ENCODE measurements around the gene TSPYL2.

Gene TSPYL2

GRCh38 chrX:53047228-53047627 lies 34.9 kb upstream of the TSPYL2 start:
- TF ChIP-seq, protein P1, sequence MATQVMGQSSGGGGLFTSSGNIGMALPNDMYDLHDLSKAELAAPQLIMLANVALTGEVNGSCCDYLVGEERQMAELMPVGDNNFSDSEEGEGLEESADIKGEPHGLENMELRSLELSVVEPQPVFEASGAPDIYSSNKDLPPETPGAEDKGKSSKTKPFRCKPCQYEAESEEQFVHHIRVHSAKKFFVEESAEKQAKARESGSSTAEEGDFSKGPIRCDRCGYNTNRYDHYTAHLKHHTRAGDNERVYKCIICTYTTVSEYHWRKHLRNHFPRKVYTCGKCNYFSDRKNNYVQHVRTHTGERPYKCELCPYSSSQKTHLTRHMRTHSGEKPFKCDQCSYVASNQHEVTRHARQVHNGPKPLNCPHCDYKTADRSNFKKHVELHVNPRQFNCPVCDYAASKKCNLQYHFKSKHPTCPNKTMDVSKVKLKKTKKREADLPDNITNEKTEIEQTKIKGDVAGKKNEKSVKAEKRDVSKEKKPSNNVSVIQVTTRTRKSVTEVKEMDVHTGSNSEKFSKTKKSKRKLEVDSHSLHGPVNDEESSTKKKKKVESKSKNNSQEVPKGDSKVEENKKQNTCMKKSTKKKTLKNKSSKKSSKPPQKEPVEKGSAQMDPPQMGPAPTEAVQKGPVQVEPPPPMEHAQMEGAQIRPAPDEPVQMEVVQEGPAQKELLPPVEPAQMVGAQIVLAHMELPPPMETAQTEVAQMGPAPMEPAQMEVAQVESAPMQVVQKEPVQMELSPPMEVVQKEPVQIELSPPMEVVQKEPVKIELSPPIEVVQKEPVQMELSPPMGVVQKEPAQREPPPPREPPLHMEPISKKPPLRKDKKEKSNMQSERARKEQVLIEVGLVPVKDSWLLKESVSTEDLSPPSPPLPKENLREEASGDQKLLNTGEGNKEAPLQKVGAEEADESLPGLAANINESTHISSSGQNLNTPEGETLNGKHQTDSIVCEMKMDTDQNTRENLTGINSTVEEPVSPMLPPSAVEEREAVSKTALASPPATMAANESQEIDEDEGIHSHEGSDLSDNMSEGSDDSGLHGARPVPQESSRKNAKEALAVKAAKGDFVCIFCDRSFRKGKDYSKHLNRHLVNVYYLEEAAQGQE (IDR thresholded peaks at IDR 0.05; ENCODE audit: low read depth), result no peak
- TF ChIP-seq EP300 (IDR thresholded peaks at IDR 0.05; ENCODE audit: borderline replicate concordance) (no peak), CEBPB (IDR thresholded peaks at IDR 0.05) (no peak), RAD21 (IDR thresholded peaks at IDR 0.05; ENCODE audit: low read depth) (no peak), NFIC (IDR thresholded peaks at IDR 0.05) (no peak), CREB1 (IDR thresholded peaks at IDR 0.05; ENCODE audit: low read depth) (no peak), FOXM1 (IDR thresholded peaks at IDR 0.05; ENCODE audit: borderline replicate concordance, low read depth) (no peak), ZBTB7A (IDR thresholded peaks at IDR 0.05; ENCODE audit: low read depth) (no peak), YY1 (IDR thresholded peaks at IDR 0.05; ENCODE audit: low read depth) (no peak), TEAD4 (IDR thresholded peaks at IDR 0.05) (no peak), EGR1 (IDR thresholded peaks at IDR 0.05) (no peak), TAF1 (IDR thresholded peaks at IDR 0.05; ENCODE audit: low read depth) (no peak)
- TF ChIP-seq, protein P2, sequence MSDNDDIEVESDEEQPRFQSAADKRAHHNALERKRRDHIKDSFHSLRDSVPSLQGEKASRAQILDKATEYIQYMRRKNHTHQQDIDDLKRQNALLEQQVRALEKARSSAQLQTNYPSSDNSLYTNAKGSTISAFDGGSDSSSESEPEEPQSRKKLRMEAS (IDR thresholded peaks at IDR 0.05), result no peak
- TF ChIP-seq, protein P3, sequence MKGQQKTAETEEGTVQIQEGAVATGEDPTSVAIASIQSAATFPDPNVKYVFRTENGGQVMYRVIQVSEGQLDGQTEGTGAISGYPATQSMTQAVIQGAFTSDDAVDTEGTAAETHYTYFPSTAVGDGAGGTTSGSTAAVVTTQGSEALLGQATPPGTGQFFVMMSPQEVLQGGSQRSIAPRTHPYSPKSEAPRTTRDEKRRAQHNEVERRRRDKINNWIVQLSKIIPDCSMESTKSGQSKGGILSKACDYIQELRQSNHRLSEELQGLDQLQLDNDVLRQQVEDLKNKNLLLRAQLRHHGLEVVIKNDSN (IDR thresholded peaks at IDR 0.05), result no peak

DNA sequence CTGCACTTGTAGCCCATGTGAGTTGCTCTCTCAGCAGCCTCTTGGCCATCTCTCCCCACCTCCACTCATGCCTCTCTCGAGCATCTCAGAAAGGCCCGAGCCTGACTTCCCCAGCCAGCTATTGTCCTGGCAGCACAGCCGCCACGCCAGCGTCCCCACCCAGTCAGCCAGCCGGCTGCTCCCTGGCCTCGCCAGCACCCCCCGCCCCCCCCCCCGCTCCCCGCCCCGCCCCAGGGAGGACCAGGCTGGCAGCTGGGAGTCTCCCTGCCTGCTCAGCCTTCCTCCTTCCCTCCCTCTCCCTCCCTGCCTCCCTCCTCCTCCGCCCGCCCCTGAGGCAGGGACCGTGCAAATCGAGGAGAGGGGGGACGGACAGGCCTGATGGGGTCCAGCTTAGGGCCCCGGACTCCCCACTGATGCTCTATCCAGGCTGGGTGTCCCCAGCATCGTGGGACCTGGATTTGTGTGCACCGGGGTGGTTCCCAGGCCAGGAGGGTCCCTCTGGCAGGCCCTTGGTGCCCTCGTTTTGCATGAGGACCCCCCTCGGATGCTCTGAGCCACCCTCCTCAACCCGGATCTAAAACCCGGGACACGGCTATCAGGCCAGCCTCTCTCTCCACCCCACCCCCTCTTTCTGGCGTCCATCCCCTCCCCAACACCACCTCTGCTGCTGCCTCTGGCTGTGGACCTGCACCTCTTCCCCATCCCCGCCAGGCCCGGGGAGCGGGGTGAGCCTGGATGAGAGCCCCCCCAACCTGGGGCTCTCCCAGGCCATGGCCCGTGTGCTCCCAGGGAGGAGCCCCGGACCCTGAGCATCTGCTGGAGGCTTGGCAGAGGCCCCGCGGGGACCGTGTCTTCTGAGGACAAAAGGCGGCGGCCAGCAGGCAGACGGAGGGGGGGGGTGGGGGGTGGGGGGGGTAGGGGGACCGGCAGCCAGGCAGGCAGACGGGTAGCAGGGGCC lies 33.7 kb upstream of the TSPYL2 start, which contains the start of gene GPR173:
Gene GPR173, plus strand, starts transcription at position 621 of the 958 bp plus-strand sequence. CDS start 27,833 bp downstream, outside the sequence.
- TF ChIP-seq EGR1 (IDR thresholded peaks at IDR 0.05), result no peak
- TF ChIP-seq, protein P2 (IDR thresholded peaks at IDR 0.05), result no peak
- no peak for TF ChIP-seq ZBTB7A (IDR thresholded peaks at IDR 0.05; ENCODE audit: low read depth)
- TF ChIP-seq, protein P3 (IDR thresholded peaks at IDR 0.05), result no peak
- TF ChIP-seq TCF12 (IDR thresholded peaks at IDR 0.05; ENCODE audit: low read depth), result no peak
- no peak for TF ChIP-seq TAF1 (IDR thresholded peaks at IDR 0.05; ENCODE audit: low read depth)
- TF ChIP-seq, protein P1 (IDR thresholded peaks at IDR 0.05; ENCODE audit: low read depth), result no peak
- no peak for TF ChIP-seq CREB1 (IDR thresholded peaks at IDR 0.05; ENCODE audit: low read depth)
- no peak for TF ChIP-seq EP300 (IDR thresholded peaks at IDR 0.05; ENCODE audit: borderline replicate concordance)
- no peak for TF ChIP-seq TEAD4 (IDR thresholded peaks at IDR 0.05)
- no peak for TF ChIP-seq YY1 (IDR thresholded peaks at IDR 0.05; ENCODE audit: low read depth)
- no peak for TF ChIP-seq RAD21 (IDR thresholded peaks at IDR 0.05; ENCODE audit: low read depth)
- TF ChIP-seq FOXM1 (IDR thresholded peaks at IDR 0.05; ENCODE audit: borderline replicate concordance, low read depth), result no peak
- TF ChIP-seq NFIC (IDR thresholded peaks at IDR 0.05), result no peak

- TF ChIP-seq YY1 (IDR thresholded peaks at IDR 0.05; ENCODE audit: low read depth) (no peak), EP300 (IDR thresholded peaks at IDR 0.05; ENCODE audit: borderline replicate concordance) (no peak), RAD21 (IDR thresholded peaks at IDR 0.05; ENCODE audit: low read depth) (no peak), TAF1 (IDR thresholded peaks at IDR 0.05; ENCODE audit: low read depth) (no peak), ZBTB7A (IDR thresholded peaks at IDR 0.05; ENCODE audit: low read depth) (no peak), EGR1 (IDR thresholded peaks at IDR 0.05) (no peak), TCF12 (IDR thresholded peaks at IDR 0.05; ENCODE audit: low read depth) (no peak), TEAD4 (IDR thresholded peaks at IDR 0.05) (no peak), FOXM1 (IDR thresholded peaks at IDR 0.05; ENCODE audit: borderline replicate concordance, low read depth) (no peak)
- TF ChIP-seq, protein P3 (IDR thresholded peaks at IDR 0.05), result no peak
- TF ChIP-seq, protein P1 (IDR thresholded peaks at IDR 0.05; ENCODE audit: low read depth), result no peak
These were observed 33.0 kb upstream of the TSPYL2 start for GRCh38 chrX:53049127-53049517.

Measured in Ishikawa (cell line).